IMR-90 (cell line): Measurements from ENCODE around the gene ADAMTSL1. TPM values are rescaled to one million over a fixed set of nuclear protein-coding genes. Genes with fewer than 3 reads are reported as not detected.

Experiments
- ATAC-seq: fragments of 200-7000 bp; cut with Tn5 transposase; 2 replicates; pipeline ENCODE4 v1.9.1; 2020; ENCODE audit warnings: low read depth, mild to moderate bottlenecking, moderate library complexity
- BruUV-seq: library from RNA; stranded (reverse); fragments of 400-500 nt; replicated peaks from 2 replicates; lab custom pipeline; 2021; lab: Mats Ljungman, UMichigan
- CTCF ChIA-PET: fragments of 300-600 bp; formaldehyde crosslinking; extraction: SDS; loops from one replicate; lab custom pipeline; 2021; ENCODE audit warnings: antibody characterized with exemption; lab: Yijun Ruan, JAX
- POLR2A ChIA-PET: fragments of 300-600 bp; sonication (Branson Sonifier 250); formaldehyde crosslinking; loops from one replicate; lab custom pipeline; 2022; ENCODE audit warnings: antibody characterized with exemption; ENCODE audit not compliant: unreplicated experiment; lab: Charles Lee
- DNase-seq: peaks from one replicate; pipeline ENCODE4 v3.0.0; 2013
- H2AFZ ChIP-seq: replicated peaks from 2 replicates; pipeline ENCODE3; 2013; ENCODE audit warnings: low read length, mild to moderate bottlenecking; ENCODE audit not compliant: poor library complexity
- H2AK5ac ChIP-seq: 2 replicates; pipeline ENCODE4 v1.6.1; 2013; ENCODE audit warnings: low read depth, low read length, inconsistent platforms
- H2AK9ac ChIP-seq: replicated peaks from 2 replicates; pipeline ENCODE3; 2013; ENCODE audit warnings: mild to moderate bottlenecking, low read depth, low read length, moderate library complexity; ENCODE audit not compliant: poor library complexity
- H2BK120ac ChIP-seq: 2 replicates; pipeline ENCODE4 v1.6.1; 2013; ENCODE audit warnings: low read depth, low read length, inconsistent platforms
- H2BK15ac ChIP-seq: 3 replicates; pipeline ENCODE4 v1.6.1; 2013; ENCODE audit warnings: low read depth, low read length, inconsistent platforms
- H2BK20ac ChIP-seq: 2 replicates; pipeline ENCODE4 v1.6.1; 2013; ENCODE audit warnings: low read depth, mild to moderate bottlenecking, inconsistent platforms, low read length, moderate library complexity
- H2BK5ac ChIP-seq: 2 replicates; pipeline ENCODE4 v1.6.1; 2013; ENCODE audit warnings: mild to moderate bottlenecking, low read depth, low read length, inconsistent platforms; ENCODE audit not compliant: poor library complexity, severe bottlenecking
- H3K14ac ChIP-seq: replicated peaks from 2 replicates; pipeline ENCODE4 v1.6.1; 2013; ENCODE audit warnings: low read depth, low read length, inconsistent platforms
- H3K18ac ChIP-seq: 2 replicates; pipeline ENCODE4 v1.6.1; 2013; ENCODE audit warnings: low read depth, low read length, control low read depth
- H3K23ac ChIP-seq: 2 replicates; pipeline ENCODE4 v1.6.1; 2013; ENCODE audit warnings: low read depth, low read length, inconsistent platforms
- H3K27ac ChIP-seq: 2 replicates; pipeline ENCODE4 v1.5.1; 2013; ENCODE audit warnings: mild to moderate bottlenecking, control low read depth, low read length; ENCODE audit not compliant: insufficient read depth
- H3K27me3 ChIP-seq: 2 replicates; pipeline ENCODE4 v1.6.1; 2013; ENCODE audit warnings: low read length; ENCODE audit not compliant: control insufficient read depth, insufficient read depth
- H3K36me3 ChIP-seq: 2 replicates; pipeline ENCODE4 v1.6.1; 2013; ENCODE audit warnings: low read length, mixed read lengths; ENCODE audit not compliant: control insufficient read depth, insufficient read depth
- H3K4ac ChIP-seq: 2 replicates; pipeline ENCODE4 v1.6.1; 2013; ENCODE audit warnings: low read depth, low read length, inconsistent platforms
- H3K4me1 ChIP-seq: 2 replicates; pipeline ENCODE4 v1.6.1; 2013; ENCODE audit warnings: low read length, mixed read lengths; ENCODE audit not compliant: control insufficient read depth, insufficient read depth
- H3K4me2 ChIP-seq: 2 replicates; pipeline ENCODE4 v1.6.1; 2013; ENCODE audit warnings: low read depth, mild to moderate bottlenecking, control low read depth, low read length, moderate library complexity
- H3K4me3 ChIP-seq: 2 replicates; pipeline ENCODE4 v1.5.1; 2013; ENCODE audit warnings: low read depth, mild to moderate bottlenecking, control low read depth, low read length, moderate library complexity; ENCODE audit not compliant: insufficient read depth
- H3K56ac ChIP-seq: 2 replicates; pipeline ENCODE4 v1.6.1; 2013; ENCODE audit warnings: low read length, inconsistent platforms; ENCODE audit not compliant: insufficient read depth; ENCODE audit errors: extremely low read depth
- H3K79me1 ChIP-seq, 2 experiments: 2 replicates each; pipeline ENCODE4 v1.6.1; 2013; ENCODE audit warnings: low read length in 2 of 2, inconsistent platforms in 1 of 2, low read depth in 1 of 2
- H3K9ac ChIP-seq: 2 replicates; pipeline ENCODE4 v1.6.1; 2013; ENCODE audit warnings: low read depth, low read length, control low read depth
- H3K9me1 ChIP-seq: 2 replicates; pipeline ENCODE4 v1.6.1; 2013; ENCODE audit warnings: low read length, inconsistent platforms; ENCODE audit not compliant: insufficient read depth
- H3K9me3 ChIP-seq: 2 replicates; pipeline ENCODE4 v1.6.1; 2013; ENCODE audit warnings: low read length; ENCODE audit not compliant: control insufficient read depth, insufficient read depth
- H4K20me1 ChIP-seq: 2 replicates; pipeline ENCODE4 v1.6.1; 2013; ENCODE audit warnings: low read length, inconsistent platforms; ENCODE audit not compliant: insufficient read depth
- H4K5ac ChIP-seq: 2 replicates; pipeline ENCODE4 v1.6.1; 2013; ENCODE audit warnings: mild to moderate bottlenecking, low read depth, low read length, control low read depth
- H4K8ac ChIP-seq, 2 experiments: 2 replicates each; pipeline ENCODE4 v1.6.1; 2013; ENCODE audit warnings: low read depth in 2 of 2, low read length in 2 of 2, control low read depth in 1 of 2, inconsistent platforms in 1 of 2
- H4K91ac ChIP-seq: 2 replicates; pipeline ENCODE4 v1.6.1; 2013; ENCODE audit warnings: low read depth, low read length, inconsistent platforms; ENCODE audit not compliant: insufficient read depth
- BHLHE40 ChIP-seq: fragments of 150-350 bp; IDR thresholded peaks from 2 replicates; pipeline ENCODE4 v1.6.1; 2016; ENCODE audit warnings: mild to moderate bottlenecking, low read depth, low read length
- CEBPB ChIP-seq: IDR thresholded peaks from 2 replicates; pipeline ENCODE4 v1.6.1; 2012; ENCODE audit warnings: low read depth, low read length, improper control_type of control experiment
- CHD1 ChIP-seq: IDR thresholded peaks from 2 replicates; pipeline ENCODE4 v1.6.1; 2012; ENCODE audit warnings: low read depth, low read length, improper control_type of control experiment
- CTCF ChIP-seq: conservative IDR thresholded peaks from 2 replicates; pipeline ENCODE4 v1.5.1; 2012; ENCODE audit warnings: mild to moderate bottlenecking, low read depth, low read length, improper control_type of control experiment
- FOS ChIP-seq: fragments of 150-350 bp; IDR thresholded peaks from 2 replicates; pipeline ENCODE4 v1.6.1; 2016; ENCODE audit warnings: low read depth, low read length
- MAFK ChIP-seq: IDR thresholded peaks from 2 replicates; pipeline ENCODE4 v1.6.1; 2012; ENCODE audit warnings: low read depth, low read length, improper control_type of control experiment
- MAZ ChIP-seq: IDR thresholded peaks from 2 replicates; pipeline ENCODE4 v1.6.1; 2012; ENCODE audit warnings: low read depth, mild to moderate bottlenecking, low read length, improper control_type of control experiment, moderate library complexity, borderline replicate concordance
- MXI1 ChIP-seq: IDR thresholded peaks from 2 replicates; pipeline ENCODE4 v1.6.1; 2012; ENCODE audit warnings: low read depth, mild to moderate bottlenecking, low read length, moderate library complexity, borderline replicate concordance
- NFE2L2 ChIP-seq: fragments of 150-350 bp; IDR thresholded peaks from 2 replicates; pipeline ENCODE4 v1.6.1; 2016; ENCODE audit warnings: low read depth, mild to moderate bottlenecking, low read length
- POLR2A ChIP-seq: IDR thresholded peaks from 2 replicates; pipeline ENCODE4 v1.6.1; 2012; ENCODE audit warnings: mild to moderate bottlenecking, low read depth, low read length
- RAD21 ChIP-seq: IDR thresholded peaks from 2 replicates; pipeline ENCODE4 v1.6.1; 2012; ENCODE audit warnings: low read length, improper control_type of control experiment
- RCOR1 ChIP-seq: IDR thresholded peaks from 2 replicates; pipeline ENCODE4 v1.6.1; 2012; ENCODE audit warnings: mild to moderate bottlenecking, low read length, improper control_type of control experiment; ENCODE audit not compliant: insufficient replicate concordance
- RFX5 ChIP-seq: IDR thresholded peaks from 2 replicates; pipeline ENCODE4 v1.8.0; 2012; ENCODE audit warnings: low read depth, mild to moderate bottlenecking, low read length, moderate library complexity
- SMC3 ChIP-seq: fragments of 150-350 bp; IDR thresholded peaks from 2 replicates; pipeline ENCODE4 v1.6.1; 2016; ENCODE audit warnings: low read depth, mild to moderate bottlenecking, antibody characterized with exemption, low read length, moderate library complexity
- dilution Hi-C: fragments of 300-500 bp; cut with HindIII; formaldehyde crosslinking; loops from one replicate; pipeline ENCODE4 v1.14.3; 2018; ENCODE audit warnings: low sequenced_read_pairs; ENCODE audit not compliant: unreplicated experiment
- in situ Hi-C: fragments of 300-500 bp; cut with MboI; formaldehyde crosslinking; loops from 3 replicates; pipeline ENCODE4 v1.14.3; 2019; ENCODE audit warnings: low sequenced_read_pairs, inconsistent platforms, mixed read lengths
- intact Hi-C: fragments of 100-400 bp; cut with micrococcal nuclease; formaldehyde crosslinking; loops from 2 replicates; pipeline ENCODE4 v1.10.0; 2022
- polyA plus RNA-seq, 3 experiments: library from polyadenylated mRNA; depleted of rRNA; stranded (reverse); fragments of >200 nt; gene quantifications; 2 replicates each; pipeline ENCODE4 v1.2.3, GENCODE V29; 2012; ENCODE audit warnings: low replicate concordance in 1 of 3
- total RNA-seq: library from RNA; depleted of rRNA; stranded (reverse); fragments of >200 nt; gene quantifications from 2 replicates; pipeline ENCODE4 v1.2.3, GENCODE V29; 2012
- TF ChIP-seq, protein P1 (sequence below): fragments of 150-350 bp; IDR thresholded peaks from 2 replicates; pipeline ENCODE4 v1.6.1; 2016; ENCODE audit warnings: low read depth, mild to moderate bottlenecking, low read length, moderate library complexity, borderline replicate concordance
- TF ChIP-seq, protein P2 (sequence below): fragments of 150-350 bp; IDR thresholded peaks from 2 replicates; pipeline ENCODE4 v1.6.1; 2017; ENCODE audit warnings: mild to moderate bottlenecking, antibody characterized with exemption, low read length, low read depth

Gene ADAMTSL1
- total and polyA plus RNA-seq, 2 of the 4 experiments (the other 2 are of a cell fraction), result 38.2 to 62.2 TPM

DNA sequence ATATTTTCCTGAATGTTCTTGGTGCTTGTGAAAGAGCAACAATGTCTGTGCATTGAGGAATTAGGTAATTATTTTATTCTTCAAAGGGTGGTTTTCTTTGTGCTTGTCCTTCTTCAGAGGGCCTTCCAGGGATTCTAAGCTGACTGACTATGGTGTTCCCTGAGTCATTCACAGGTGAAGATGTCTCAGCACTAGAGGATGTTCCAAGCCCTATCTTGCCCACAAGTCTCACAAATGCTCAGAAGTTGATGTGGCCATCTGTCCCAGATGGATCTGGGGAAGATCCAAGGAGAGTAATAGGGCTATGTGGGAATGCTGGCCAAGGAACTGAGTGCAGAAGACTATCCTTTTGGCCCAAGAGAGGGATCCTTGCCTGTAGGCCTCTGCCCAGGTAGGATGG lies 120.9 kb downstream of the ADAMTSL1 start:
- no peak for ATAC-seq
- ChIA-PET POLR2A (no interaction called here), CTCF (no interaction called here)
- H2AK5ac ChIP-seq, result no peak overlapping the region
- H3K56ac ChIP-seq, result no peak overlapping the region
- no peak overlapping the region for H3K9ac ChIP-seq
- no TSS peak for BruUV-seq
- no peak overlapping the region for H3K18ac ChIP-seq
- intact Hi-C loops (no loop called here), in situ Hi-C loops (no loop called here), dilution Hi-C loops (no loop called here)
- H4K5ac ChIP-seq, result no peak overlapping the region
- no peak overlapping the region for H2AK9ac ChIP-seq
- peaks cover 4% of the 10 kb centered on the region; the same call in 1 of the 2 replicates for H3K9me3 ChIP-seq
- no peaks in the 10 kb centered on the region for H3K27me3 ChIP-seq
- H2BK120ac ChIP-seq, result no peak overlapping the region
- no peaks in the 10 kb centered on the region for H3K9me1 ChIP-seq
- TF ChIP-seq RCOR1, result no peak
- no peak for TF ChIP-seq RFX5
- no peak for TF ChIP-seq SMC3
- no peak for TF ChIP-seq RAD21
- TF ChIP-seq, protein P1, sequence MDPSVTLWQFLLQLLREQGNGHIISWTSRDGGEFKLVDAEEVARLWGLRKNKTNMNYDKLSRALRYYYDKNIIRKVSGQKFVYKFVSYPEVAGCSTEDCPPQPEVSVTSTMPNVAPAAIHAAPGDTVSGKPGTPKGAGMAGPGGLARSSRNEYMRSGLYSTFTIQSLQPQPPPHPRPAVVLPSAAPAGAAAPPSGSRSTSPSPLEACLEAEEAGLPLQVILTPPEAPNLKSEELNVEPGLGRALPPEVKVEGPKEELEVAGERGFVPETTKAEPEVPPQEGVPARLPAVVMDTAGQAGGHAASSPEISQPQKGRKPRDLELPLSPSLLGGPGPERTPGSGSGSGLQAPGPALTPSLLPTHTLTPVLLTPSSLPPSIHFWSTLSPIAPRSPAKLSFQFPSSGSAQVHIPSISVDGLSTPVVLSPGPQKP, result no peak
- no peak for TF ChIP-seq CTCF
- TF ChIP-seq NFE2L2, result no peak
- no peak for TF ChIP-seq BHLHE40
- no peak for TF ChIP-seq MAFK
- TF ChIP-seq POLR2A, result no peak
- no peak for TF ChIP-seq MXI1
- TF ChIP-seq FOS, result no peak
- no peak for TF ChIP-seq CHD1
- TF ChIP-seq CEBPB, result no peak
- TF ChIP-seq, protein P2, sequence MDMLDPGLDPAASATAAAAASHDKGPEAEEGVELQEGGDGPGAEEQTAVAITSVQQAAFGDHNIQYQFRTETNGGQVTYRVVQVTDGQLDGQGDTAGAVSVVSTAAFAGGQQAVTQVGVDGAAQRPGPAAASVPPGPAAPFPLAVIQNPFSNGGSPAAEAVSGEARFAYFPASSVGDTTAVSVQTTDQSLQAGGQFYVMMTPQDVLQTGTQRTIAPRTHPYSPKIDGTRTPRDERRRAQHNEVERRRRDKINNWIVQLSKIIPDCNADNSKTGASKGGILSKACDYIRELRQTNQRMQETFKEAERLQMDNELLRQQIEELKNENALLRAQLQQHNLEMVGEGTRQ, result no peak
- TF ChIP-seq MAZ, result no peak
- no peak for DNase-seq
- no peak overlapping the region for H2BK5ac ChIP-seq
- H3K4me2 ChIP-seq, result no peak overlapping the region
- no peak overlapping the region for H3K14ac ChIP-seq
- H3K27ac ChIP-seq, result no peak overlapping the region
- no peak overlapping the region for H3K4me3 ChIP-seq
- no peaks in the 10 kb centered on the region for H3K79me1 ChIP-seq
- no peak overlapping the region for H4K8ac ChIP-seq
- no peak overlapping the region for H3K23ac ChIP-seq
- H4K20me1 ChIP-seq, result no peaks in the 10 kb centered on the region
- H3K36me3 ChIP-seq, result no peaks in the 10 kb centered on the region
- H3K4me1 ChIP-seq, result no peaks in the 10 kb centered on the region
- H2BK15ac ChIP-seq, result no peak overlapping the region
- H4K91ac ChIP-seq, result no peak overlapping the region
- H2BK20ac ChIP-seq, result no peak overlapping the region
- H3K4ac ChIP-seq, result no peak overlapping the region
- H2AFZ ChIP-seq, result peak overlapping the region; percentile 21
